ENCODE measurements around the gene LRRC56. TPM values are rescaled to one million over a fixed set of nuclear protein-coding genes. Genes with fewer than 3 reads are reported as not detected.

Gene LRRC56
- total and polyA plus RNA-seq, 2 of the 13 experiments (the other 11 are each of a cell fraction or from before 2014, with no cell fraction given), result 0.11 to 0.29 TPM

DNA sequence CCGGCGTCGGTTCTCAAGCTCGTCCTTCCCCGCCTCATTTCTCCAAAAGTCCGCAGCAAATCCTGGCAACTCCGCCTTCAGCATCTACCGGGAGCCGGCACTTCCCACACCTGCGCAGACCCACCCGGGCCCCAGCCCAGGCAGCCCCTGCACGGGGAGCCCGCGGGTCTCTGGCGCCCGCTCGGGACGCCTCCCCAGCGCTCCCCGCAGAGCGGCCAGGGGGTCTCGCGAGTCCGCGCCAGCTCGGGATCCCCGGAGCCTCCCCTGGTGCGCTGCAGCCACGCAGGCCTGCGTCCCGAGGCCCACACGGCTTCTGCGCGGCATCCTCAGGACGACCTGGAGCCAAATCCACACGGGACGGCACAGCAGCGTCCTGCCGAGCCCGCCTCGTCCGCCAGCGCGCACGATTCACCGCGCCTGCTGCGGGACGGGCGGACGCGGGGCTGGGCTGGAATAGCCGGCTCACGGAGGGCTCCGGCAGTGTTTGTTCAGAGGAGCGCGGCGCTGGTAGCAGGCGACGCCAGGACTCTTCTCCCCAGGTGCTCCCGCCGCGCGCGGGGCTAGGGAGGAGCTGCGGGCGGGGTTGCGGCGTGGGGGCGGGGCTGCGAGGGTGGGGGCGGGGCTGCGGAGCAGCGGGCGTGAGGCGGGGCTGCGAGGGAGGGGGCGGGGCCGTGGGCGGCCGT, 38.1 kb downstream of the LRRC56 start:
- BruUV-seq (replicated peaks), result no TSS peak
- Histone ChIP-seq H3K9ac (ENCODE audit: insufficient read depth, low read depth, low read length) (peak overlapping the region; percentile 61), H3K4me3 (replicated peaks in 1 of 3; ENCODE audit: insufficient read depth in 1 of 3, low read depth in 2 of 3, low read length in 3 of 3) (peak overlapping the region; percentile 61 to 80 (median 66)), H3K79me2 (ENCODE audit: insufficient read depth, low read length) (peaks cover 37% of the 10 kb centered on the region), H3K36me3 (replicated peaks in 1 of 2; ENCODE audit: control insufficient read depth in 1 of 2, insufficient read depth in 2 of 2, low read length in 2 of 2) (peaks cover 0 to 3% of the 10 kb centered on the region in 2 experiments; a peak in 1 of 5 replicates), H2AFZ (ENCODE audit: low read length) (no peak overlapping the region), H3K4me2 (ENCODE audit: low read depth, low read length) (peak overlapping the region; percentile 99), H3K4me1 (ENCODE audit: insufficient read depth, low read length) (peaks cover 65% of the 10 kb centered on the region), H4K20me1 (ENCODE audit: insufficient read depth, low read length) (peaks cover 36% of the 10 kb centered on the region), H3K9me3 (ENCODE audit: low read length) (no peaks in the 10 kb centered on the region), H3K27ac (ENCODE audit: extremely low read length, insufficient read depth, low read length) (peak overlapping the region; percentile 9), H3K27me3 (ENCODE audit: control insufficient read depth in 1 of 2, insufficient read depth in 2 of 2, low read length in 2 of 2) (no peaks in the 10 kb centered on the region; a peak in 2 of 5 replicates)
- WGBS (ENCODE audit: low lambda C conversion rate), result 1% methylated on average over 22 of the region's 81 CpGs
- no peak for FAIRE-seq
- ATAC-seq, result peak; percentile 53
- ChIA-PET CTCF (ENCODE audit: low intra/inter-chr PET ratio, low total read pairs) (no interaction called here), POLR2A (interaction anchor here (0.7 to 2.5 kb wide), 18 partner anchors 9 to 244 kb away, joined by 3 to 33 read pairs (median 6); partner anchors contain the start of genes HRAS, LMNTD2 and PNPLA2)
- in situ Hi-C loops (cut with HindIII; ENCODE audit: extremely low pct_ligation_motif_present, low pct_unique_long_range_greater_than_20kb), result no loop called here
- intact Hi-C loops (cut with micrococcal nuclease; ENCODE audit: unreplicated experiment), result no loop called here
- DNase-seq (ENCODE audit: low spot score), result peak; percentile 59
- TF ChIP-seq, protein P1, sequence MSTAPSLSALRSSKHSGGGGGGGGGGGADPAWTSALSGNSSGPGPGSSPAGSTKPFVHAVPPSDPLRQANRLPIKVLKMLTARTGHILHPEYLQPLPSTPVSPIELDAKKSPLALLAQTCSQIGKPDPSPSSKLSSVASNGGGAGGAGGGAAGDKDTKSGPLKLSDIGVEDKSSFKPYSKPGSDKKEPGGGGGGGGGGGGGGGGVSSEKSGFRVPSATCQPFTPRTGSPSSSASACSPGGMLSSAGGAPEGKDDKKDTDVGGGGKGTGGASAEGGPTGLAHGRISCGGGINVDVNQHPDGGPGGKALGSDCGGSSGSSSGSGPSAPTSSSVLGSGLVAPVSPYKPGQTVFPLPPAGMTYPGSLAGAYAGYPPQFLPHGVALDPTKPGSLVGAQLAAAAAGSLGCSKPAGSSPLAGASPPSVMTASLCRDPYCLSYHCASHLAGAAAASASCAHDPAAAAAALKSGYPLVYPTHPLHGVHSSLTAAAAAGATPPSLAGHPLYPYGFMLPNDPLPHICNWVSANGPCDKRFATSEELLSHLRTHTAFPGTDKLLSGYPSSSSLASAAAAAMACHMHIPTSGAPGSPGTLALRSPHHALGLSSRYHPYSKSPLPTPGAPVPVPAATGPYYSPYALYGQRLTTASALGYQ (CRISPR knock-in tag; IDR thresholded peaks at IDR 0.05), result 0 out of 2 replicates have a peak, but pooled peaks have one; percentile 16
- TF ChIP-seq ZC3H13 (CRISPR knock-in tag; IDR thresholded peaks at IDR 0.05) (peak; percentile 24; the same call in 1 of the 2 replicates), HDAC2 (CRISPR knock-in tag; IDR thresholded peaks at IDR 0.05) (peak; percentile 23; the same call in 1 of the 2 replicates), SAP130 (CRISPR knock-in tag; IDR thresholded peaks at IDR 0.05; ENCODE audit: low read depth) (peak; percentile 66), ZNF263 (CRISPR knock-in tag; IDR thresholded peaks at IDR 0.05) (peak; percentile 98), ZNF761 (CRISPR knock-in tag; conservative IDR thresholded peaks at IDR 0.05) (0 out of 2 replicates have a peak, but pooled peaks have one; percentile 66), NR3C1 (CRISPR knock-in tag; IDR thresholded peaks at IDR 0.05) (peak; percentile 54; the same call in 1 of the 2 replicates), HOXD1 (CRISPR knock-in tag; IDR thresholded peaks at IDR 0.05) (0 out of 2 replicates have a peak, but pooled peaks have one; percentile 29), ZNF567 (CRISPR knock-in tag; IDR thresholded peaks at IDR 0.05; ENCODE audit: borderline replicate concordance) (no peak), ZNF724P (CRISPR knock-in tag; IDR thresholded peaks at IDR 0.05; ENCODE audit: borderline replicate concordance) (peak; percentile 53), MYC (CRISPR knock-in tag; IDR thresholded peaks at IDR 0.05; ENCODE audit: borderline replicate concordance) (peak; percentile 44; the same call in 1 of the 2 replicates), ZFYVE20 (CRISPR knock-in tag; IDR thresholded peaks at IDR 0.05; ENCODE audit: borderline replicate concordance, low read depth) (peak; percentile 57; the same call in 1 of the 2 replicates)
- TF ChIP-seq, protein P2, sequence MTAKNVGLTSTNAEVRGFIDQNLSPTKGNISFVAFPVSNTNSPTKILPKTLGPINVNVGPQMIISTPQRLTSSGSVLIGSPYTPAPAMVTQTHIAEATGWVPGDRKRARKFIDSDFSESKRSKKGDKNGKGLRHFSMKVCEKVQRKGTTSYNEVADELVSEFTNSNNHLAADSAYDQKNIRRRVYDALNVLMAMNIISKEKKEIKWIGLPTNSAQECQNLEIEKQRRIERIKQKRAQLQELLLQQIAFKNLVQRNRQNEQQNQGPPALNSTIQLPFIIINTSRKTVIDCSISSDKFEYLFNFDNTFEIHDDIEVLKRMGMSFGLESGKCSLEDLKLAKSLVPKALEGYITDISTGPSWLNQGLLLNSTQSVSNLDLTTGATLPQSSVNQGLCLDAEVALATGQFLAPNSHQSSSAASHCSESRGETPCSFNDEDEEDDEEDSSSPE (CRISPR knock-in tag; IDR thresholded peaks at IDR 0.05), result peak; percentile 63
- TF ChIP-seq, protein P3, sequence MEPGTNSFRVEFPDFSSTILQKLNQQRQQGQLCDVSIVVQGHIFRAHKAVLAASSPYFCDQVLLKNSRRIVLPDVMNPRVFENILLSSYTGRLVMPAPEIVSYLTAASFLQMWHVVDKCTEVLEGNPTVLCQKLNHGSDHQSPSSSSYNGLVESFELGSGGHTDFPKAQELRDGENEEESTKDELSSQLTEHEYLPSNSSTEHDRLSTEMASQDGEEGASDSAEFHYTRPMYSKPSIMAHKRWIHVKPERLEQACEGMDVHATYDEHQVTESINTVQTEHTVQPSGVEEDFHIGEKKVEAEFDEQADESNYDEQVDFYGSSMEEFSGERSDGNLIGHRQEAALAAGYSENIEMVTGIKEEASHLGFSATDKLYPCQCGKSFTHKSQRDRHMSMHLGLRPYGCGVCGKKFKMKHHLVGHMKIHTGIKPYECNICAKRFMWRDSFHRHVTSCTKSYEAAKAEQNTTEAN (CRISPR knock-in tag; conservative IDR thresholded peaks at IDR 0.05), result no peak
- TF ChIP-seq, protein P4, sequence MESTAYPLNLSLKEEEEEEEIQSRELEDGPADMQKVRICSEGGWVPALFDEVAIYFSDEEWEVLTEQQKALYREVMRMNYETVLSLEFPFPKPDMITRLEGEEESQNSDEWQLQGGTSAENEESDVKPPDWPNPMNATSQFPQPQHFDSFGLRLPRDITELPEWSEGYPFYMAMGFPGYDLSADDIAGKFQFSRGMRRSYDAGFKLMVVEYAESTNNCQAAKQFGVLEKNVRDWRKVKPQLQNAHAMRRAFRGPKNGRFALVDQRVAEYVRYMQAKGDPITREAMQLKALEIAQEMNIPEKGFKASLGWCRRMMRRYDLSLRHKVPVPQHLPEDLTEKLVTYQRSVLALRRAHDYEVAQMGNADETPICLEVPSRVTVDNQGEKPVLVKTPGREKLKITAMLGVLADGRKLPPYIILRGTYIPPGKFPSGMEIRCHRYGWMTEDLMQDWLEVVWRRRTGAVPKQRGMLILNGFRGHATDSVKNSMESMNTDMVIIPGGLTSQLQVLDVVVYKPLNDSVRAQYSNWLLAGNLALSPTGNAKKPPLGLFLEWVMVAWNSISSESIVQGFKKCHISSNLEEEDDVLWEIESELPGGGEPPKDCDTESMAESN (CRISPR knock-in tag; conservative IDR thresholded peaks at IDR 0.05), result peak; percentile 54; the same call in 1 of the 2 replicates
- TF ChIP-seq, protein P5, sequence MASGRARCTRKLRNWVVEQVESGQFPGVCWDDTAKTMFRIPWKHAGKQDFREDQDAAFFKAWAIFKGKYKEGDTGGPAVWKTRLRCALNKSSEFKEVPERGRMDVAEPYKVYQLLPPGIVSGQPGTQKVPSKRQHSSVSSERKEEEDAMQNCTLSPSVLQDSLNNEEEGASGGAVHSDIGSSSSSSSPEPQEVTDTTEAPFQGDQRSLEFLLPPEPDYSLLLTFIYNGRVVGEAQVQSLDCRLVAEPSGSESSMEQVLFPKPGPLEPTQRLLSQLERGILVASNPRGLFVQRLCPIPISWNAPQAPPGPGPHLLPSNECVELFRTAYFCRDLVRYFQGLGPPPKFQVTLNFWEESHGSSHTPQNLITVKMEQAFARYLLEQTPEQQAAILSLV (CRISPR knock-in tag; IDR thresholded peaks at IDR 0.05; ENCODE audit: borderline replicate concordance), result no peak
